Natural killer cell treated with Interleukin-12 subunit alpha and Interleukin-12 subunit beta and Interleukin-15 and Interleukin-18, amount 100 ng/mL, for 72 hours (primary cell): ENCODE measurements around the gene IPO8. TPM values are rescaled to one million over a fixed set of nuclear protein-coding genes. Genes with fewer than 3 reads are reported as not detected.

Source experiments
- ATAC-seq, 2 donors: fragments of 150-1000 bp; cut with Tn5 transposase in 1 of 2; sonication (Bioruptor Pico), chemical (Tn5 transposase) in 1 of 2; 2 replicates each; pipeline ENCODE4 v1.10.0; 2021
- DNase-seq: peaks from one replicate; pipeline ENCODE4 v3.0.0; 2022; ENCODE audit warnings: low spot score
- H3K27ac Mint-ChIP-seq, 2 donors: 1 replicate in 1 of 2; 2 replicates in 1 of 2; pipeline ENCODE4 v1.8.0; 2022; ENCODE audit warnings: mixed read lengths in 2 of 2, mild to moderate bottlenecking in 1 of 2, moderate library complexity in 1 of 2
- H3K27me3 Mint-ChIP-seq, 2 donors: 1 replicate in 1 of 2; 2 replicates in 1 of 2; pipeline ENCODE4 v1.8.0; 2022; ENCODE audit warnings: mixed read lengths in 2 of 2
- H3K36me3 Mint-ChIP-seq: one replicate; pipeline ENCODE4 v1.8.0; 2022; ENCODE audit warnings: mixed read lengths
- H3K4me1 Mint-ChIP-seq, 2 donors: 1 replicate in 1 of 2; 2 replicates in 1 of 2; pipeline ENCODE4 v1.8.0; 2022; ENCODE audit warnings: low read depth in 2 of 2, mixed read lengths in 2 of 2, mild to moderate bottlenecking in 1 of 2
- H3K4me3 Mint-ChIP-seq: one replicate; pipeline ENCODE4 v1.8.0; 2022; ENCODE audit warnings: mixed read lengths
- H3K9me3 Mint-ChIP-seq: 2 replicates; pipeline ENCODE4 v1.8.0; 2022; ENCODE audit warnings: mixed read lengths
- total RNA-seq, 2 donors: library from RNA; stranded (reverse); gene quantifications; one replicate each; pipeline ENCODE4 v1.2.3, GENCODE V29; 2022

IPO8 gene
- total RNA-seq, 2 donors from 2014 or later: 40.0 to 49.1 TPM

DNA sequence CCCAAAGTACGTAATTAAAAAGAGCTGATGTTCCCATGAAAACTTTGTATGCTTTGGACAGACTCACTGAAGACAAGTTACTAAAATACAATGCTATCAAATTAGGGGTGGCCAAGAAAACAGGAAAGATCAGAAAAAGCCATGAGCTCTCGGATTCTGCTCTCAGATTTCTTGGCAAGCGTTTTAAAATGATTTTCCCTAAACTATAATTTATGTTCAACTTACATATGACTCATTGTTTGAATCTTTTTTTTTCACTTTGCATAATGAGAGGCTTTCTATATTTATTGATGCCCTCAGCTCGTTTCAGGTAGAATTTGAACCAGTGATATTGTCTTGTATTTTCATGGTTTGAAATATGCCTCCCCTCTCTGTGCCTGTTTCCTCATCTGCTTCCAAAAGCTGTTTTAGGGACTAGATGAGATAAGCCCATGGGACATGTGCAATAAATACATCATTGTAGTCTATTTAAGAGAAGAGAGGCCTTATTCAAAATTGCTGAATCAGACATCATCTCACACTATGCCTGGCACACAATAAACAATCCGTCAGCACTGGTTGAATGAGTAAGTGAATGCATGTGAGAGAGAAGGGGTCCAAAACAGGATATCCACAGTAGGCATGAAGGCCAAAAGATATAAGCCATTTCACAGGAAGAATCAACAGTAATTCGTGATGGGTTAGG, 4.7 kb upstream of the IPO8 start:
- H3K27ac Mint-ChIP-seq: no peak overlapping the region
- no peak for ATAC-seq
- no peaks in the 10 kb centered on the region for H3K36me3 Mint-ChIP-seq
- no peaks in the 10 kb centered on the region for H3K9me3 Mint-ChIP-seq
- H3K4me1 Mint-ChIP-seq: peaks cover 12% of the 10 kb centered on the region in 2 donors
- peaks cover 3 to 8% of the 10 kb centered on the region in 2 donors for H3K27me3 Mint-ChIP-seq
- H3K4me3 Mint-ChIP-seq: no peak overlapping the region
- DNase-seq: no peak

GRCh38 chr12:30698346-30698745, 2.7 kb upstream of the IPO8 start:
- no peak for ATAC-seq
- peaks cover 29% of the 10 kb centered on the region in 2 donors for H3K4me1 Mint-ChIP-seq
- no peak for DNase-seq
- no peak overlapping the region for H3K4me3 Mint-ChIP-seq
- H3K27me3 Mint-ChIP-seq: peaks cover 3 to 8% of the 10 kb centered on the region in 2 donors
- peak overlapping the region in 1 of 2 donors; percentile 3 for H3K27ac Mint-ChIP-seq
- H3K9me3 Mint-ChIP-seq: no peaks in the 10 kb centered on the region
- H3K36me3 Mint-ChIP-seq: no peaks in the 10 kb centered on the region

DNA sequence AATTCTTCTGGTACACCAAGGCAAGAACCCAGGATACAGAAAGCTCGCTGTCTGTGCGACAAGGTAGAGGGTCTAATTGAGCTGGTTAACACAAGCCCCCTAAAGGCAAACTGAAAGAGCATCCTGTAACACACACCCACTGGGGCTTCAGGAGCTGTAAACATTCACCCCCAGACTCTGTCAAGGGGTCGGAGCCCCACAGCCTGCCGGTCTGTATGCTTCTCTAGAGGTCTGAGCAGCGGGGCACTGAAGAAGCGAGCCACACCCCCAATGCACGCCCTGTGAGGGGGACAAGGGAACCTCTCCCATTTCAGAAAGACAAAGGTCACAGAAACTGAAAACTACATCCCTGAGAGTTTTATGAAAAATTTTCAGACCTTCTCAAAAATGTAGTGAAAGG, 1.3 kb upstream of the IPO8 start:
- no peak overlapping the region for H3K27ac Mint-ChIP-seq
- no peak overlapping the region for H3K4me3 Mint-ChIP-seq
- no peaks in the 10 kb centered on the region for H3K9me3 Mint-ChIP-seq
- ATAC-seq (no peak), DNase-seq (no peak)
- H3K4me1 Mint-ChIP-seq: peaks cover 35 to 38% of the 10 kb centered on the region in 2 donors
- H3K27me3 Mint-ChIP-seq: peaks cover 3 to 8% of the 10 kb centered on the region in 2 donors
- no peaks in the 10 kb centered on the region for H3K36me3 Mint-ChIP-seq

DNA sequence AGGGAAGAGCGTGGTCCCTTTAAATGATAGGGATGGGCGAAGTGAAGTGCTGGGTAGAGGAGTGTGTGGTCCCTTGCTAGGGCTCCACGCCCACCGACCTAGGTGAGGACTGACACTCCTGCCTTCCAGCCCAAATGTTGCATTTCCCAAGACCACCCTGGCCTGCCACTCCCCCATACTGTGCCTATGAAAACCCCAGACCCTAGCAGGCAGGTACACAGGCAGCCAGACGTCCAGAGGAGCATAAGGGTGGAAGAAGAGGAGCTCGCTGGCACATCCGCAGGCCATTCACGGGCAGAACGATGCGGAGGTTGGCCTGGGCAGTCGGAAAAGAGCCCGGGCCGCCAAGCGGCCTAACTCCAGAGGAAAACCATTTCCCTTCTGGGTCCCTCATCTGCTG, 817 bp upstream of the IPO8 start:
- peak overlapping the region; percentile 96 to 99 for H3K27ac Mint-ChIP-seq
- H3K9me3 Mint-ChIP-seq: no peaks in the 10 kb centered on the region
- no peak for DNase-seq
- H3K4me3 Mint-ChIP-seq: peak overlapping the region; percentile 91
- ATAC-seq: no peak
- peaks cover 35 to 38% of the 10 kb centered on the region in 2 donors for H3K4me1 Mint-ChIP-seq
- peaks cover 3 to 8% of the 10 kb centered on the region in 2 donors for H3K27me3 Mint-ChIP-seq
- no peaks in the 10 kb centered on the region for H3K36me3 Mint-ChIP-seq

GRCh38 chr12:30696103-30696408, 387 bp upstream of the IPO8 start:
- no peaks in the 10 kb centered on the region for H3K36me3 Mint-ChIP-seq
- no peaks in the 10 kb centered on the region for H3K9me3 Mint-ChIP-seq
- peak in 1 of 2 donors; percentile 18 for ATAC-seq
- peaks cover 3 to 8% of the 10 kb centered on the region in 2 donors for H3K27me3 Mint-ChIP-seq
- peaks cover 39 to 42% of the 10 kb centered on the region in 2 donors for H3K4me1 Mint-ChIP-seq
- DNase-seq: no peak
- H3K4me3 Mint-ChIP-seq: peak overlapping the region; percentile 91
- peak overlapping the region; percentile 96 to 99 for H3K27ac Mint-ChIP-seq

GRCh38 chr12:30694412-30695198, 1.1 kb downstream of the IPO8 start:
- Mint-ChIP-seq H3K36me3 (no peaks in the 10 kb centered on the region), H3K4me1 (peaks cover 41 to 44% of the 10 kb centered on the region in 2 donors), H3K4me3 (peak overlapping the region; percentile 91), H3K27me3 (peaks cover 3 to 8% of the 10 kb centered on the region in 2 donors), H3K9me3 (no peaks in the 10 kb centered on the region), H3K27ac (peak overlapping the region; percentile 96 to 99)
- ATAC-seq (no peak), DNase-seq (no peak)

- DNase-seq: no peak
- Mint-ChIP-seq H3K36me3 (no peaks in the 10 kb centered on the region), H3K9me3 (no peaks in the 10 kb centered on the region), H3K27ac (no peak overlapping the region), H3K27me3 (no peaks in the 10 kb centered on the region), H3K4me3 (no peak overlapping the region), H3K4me1 (peaks cover 38 to 44% of the 10 kb centered on the region in 2 donors)
- no peak for ATAC-seq
Measured at GRCh38 chr12:30692470-30692869, 3.2 kb downstream of the IPO8 start.

- peaks cover 38 to 44% of the 10 kb centered on the region in 2 donors for H3K4me1 Mint-ChIP-seq
- no peaks in the 10 kb centered on the region for H3K9me3 Mint-ChIP-seq
- no peak for DNase-seq
- no peak for ATAC-seq
- no peaks in the 10 kb centered on the region for H3K36me3 Mint-ChIP-seq
- H3K4me3 Mint-ChIP-seq: no peak overlapping the region
- no peaks in the 10 kb centered on the region for H3K27me3 Mint-ChIP-seq
- no peak overlapping the region for H3K27ac Mint-ChIP-seq
Measured at GRCh38 chr12:30691122-30691879, 4.4 kb downstream of the IPO8 start.

DNA sequence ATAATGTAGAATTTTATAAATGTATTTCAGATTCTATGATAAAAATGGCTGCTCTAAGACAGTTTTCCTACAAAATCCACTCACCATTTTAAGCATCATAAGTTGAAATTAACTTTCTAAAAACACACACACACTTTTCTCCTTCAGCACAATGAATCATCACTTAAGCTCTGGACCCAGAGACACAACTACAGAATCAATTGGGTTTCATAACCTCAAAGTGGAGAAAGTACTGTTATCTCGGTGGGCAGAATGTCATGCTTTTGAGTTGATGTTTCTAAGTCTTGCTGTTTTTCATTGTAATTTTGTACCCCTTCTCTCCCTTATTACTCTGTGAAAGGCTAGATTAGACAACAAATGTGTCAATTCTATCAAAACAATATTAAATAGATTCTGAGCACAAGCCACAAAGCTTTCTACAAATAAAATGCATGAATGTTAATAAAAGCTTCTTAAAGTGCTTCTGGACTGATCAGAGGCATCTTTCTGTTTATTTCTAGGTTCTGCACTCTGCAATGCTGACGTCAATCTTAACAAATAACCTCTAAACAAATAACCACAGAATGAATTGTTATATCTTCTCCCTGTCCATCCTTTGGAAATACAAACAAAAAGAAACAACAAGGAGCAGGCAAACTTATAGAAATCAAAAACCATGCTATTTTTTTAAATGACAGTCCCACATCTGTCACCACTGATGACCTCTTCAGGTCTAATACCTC, 8.2 kb downstream of the IPO8 start:
- Mint-ChIP-seq H3K4me1 (peaks cover 9 to 17% of the 10 kb centered on the region in 2 donors), H3K36me3 (peaks cover 2% of the 10 kb centered on the region), H3K9me3 (no peaks in the 10 kb centered on the region), H3K4me3 (no peak overlapping the region), H3K27me3 (no peaks in the 10 kb centered on the region), H3K27ac (no peak overlapping the region)
- DNase-seq: no peak
- ATAC-seq: no peak

DNA sequence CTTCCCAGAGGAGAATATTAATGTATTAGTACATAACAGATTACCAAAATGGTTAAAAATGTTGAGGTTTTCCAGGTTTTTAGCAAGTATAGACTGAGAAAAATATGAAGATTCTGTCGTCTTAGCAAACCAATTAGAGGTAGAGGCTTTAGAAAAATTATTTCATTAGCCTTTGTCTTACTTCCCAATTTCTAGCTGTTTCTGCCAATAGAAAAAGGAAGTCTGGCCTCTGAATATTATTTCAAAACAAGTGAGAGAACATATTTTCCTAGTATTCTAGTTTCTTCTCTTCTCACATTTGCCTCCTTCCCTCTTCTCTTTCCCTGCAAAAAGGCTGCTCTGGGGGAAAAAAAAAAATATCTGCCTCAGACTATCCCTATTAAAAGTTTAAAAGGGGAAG, 16.4 kb downstream of the IPO8 start:
- Mint-ChIP-seq H3K27ac (no peak overlapping the region), H3K36me3 (peaks cover 19% of the 10 kb centered on the region), H3K27me3 (no peaks in the 10 kb centered on the region), H3K4me1 (peaks cover 0 to 2% of the 10 kb centered on the region in 2 donors), H3K9me3 (no peaks in the 10 kb centered on the region), H3K4me3 (no peak overlapping the region)
- DNase-seq (no peak), ATAC-seq (no peak)

DNA sequence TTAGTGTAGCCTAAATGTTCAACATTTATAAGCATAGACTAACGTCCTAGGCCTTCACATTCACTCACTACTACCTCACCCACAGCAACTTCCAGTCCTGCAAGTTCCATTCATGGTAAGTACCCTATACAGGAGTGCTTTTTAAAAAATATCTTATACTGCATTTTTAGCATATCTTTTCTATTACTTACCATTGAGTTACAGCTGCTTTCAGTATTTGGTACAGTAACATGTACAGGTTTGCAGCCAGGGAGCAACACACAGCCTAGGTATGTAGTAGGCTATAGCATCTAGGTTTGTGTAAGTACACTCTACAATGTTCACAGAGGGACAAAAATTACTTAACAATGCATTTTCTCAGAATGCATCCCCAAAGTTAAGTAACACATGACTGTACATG, 17.4 kb downstream of the IPO8 start:
- H3K27ac Mint-ChIP-seq: no peak overlapping the region
- H3K4me1 Mint-ChIP-seq: no peaks in the 10 kb centered on the region
- peaks cover 19% of the 10 kb centered on the region for H3K36me3 Mint-ChIP-seq
- H3K27me3 Mint-ChIP-seq: no peaks in the 10 kb centered on the region
- no peak overlapping the region for H3K4me3 Mint-ChIP-seq
- no peaks in the 10 kb centered on the region for H3K9me3 Mint-ChIP-seq
- no peak for ATAC-seq
- DNase-seq: no peak

GRCh38 chr12:30661210-30661609, 34.5 kb downstream of the IPO8 start:
- Mint-ChIP-seq H3K36me3 (peaks cover 17% of the 10 kb centered on the region), H3K27me3 (no peaks in the 10 kb centered on the region), H3K27ac (no peak overlapping the region), H3K9me3 (no peaks in the 10 kb centered on the region), H3K4me3 (no peak overlapping the region), H3K4me1 (no peaks in the 10 kb centered on the region)
- ATAC-seq (no peak), DNase-seq (no peak)

- peaks cover 7 to 19% of the 10 kb centered on the region in 2 donors for H3K4me1 Mint-ChIP-seq
- H3K27me3 Mint-ChIP-seq: no peaks in the 10 kb centered on the region
- no peaks in the 10 kb centered on the region for H3K9me3 Mint-ChIP-seq
- no peak for DNase-seq
- no peak overlapping the region for H3K4me3 Mint-ChIP-seq
- no peak for ATAC-seq
- peaks cover under 1% of the 10 kb centered on the region for H3K36me3 Mint-ChIP-seq
- H3K27ac Mint-ChIP-seq: no peak overlapping the region
Measured at GRCh38 chr12:30652034-30652696, 43.5 kb downstream of the IPO8 start.
